Measurements from ENCODE around the gene ERFE.
A peak's percentile ranks its signal among the peaks of the same experiment; 100 is the strongest.

Gene ERFE

DNA sequence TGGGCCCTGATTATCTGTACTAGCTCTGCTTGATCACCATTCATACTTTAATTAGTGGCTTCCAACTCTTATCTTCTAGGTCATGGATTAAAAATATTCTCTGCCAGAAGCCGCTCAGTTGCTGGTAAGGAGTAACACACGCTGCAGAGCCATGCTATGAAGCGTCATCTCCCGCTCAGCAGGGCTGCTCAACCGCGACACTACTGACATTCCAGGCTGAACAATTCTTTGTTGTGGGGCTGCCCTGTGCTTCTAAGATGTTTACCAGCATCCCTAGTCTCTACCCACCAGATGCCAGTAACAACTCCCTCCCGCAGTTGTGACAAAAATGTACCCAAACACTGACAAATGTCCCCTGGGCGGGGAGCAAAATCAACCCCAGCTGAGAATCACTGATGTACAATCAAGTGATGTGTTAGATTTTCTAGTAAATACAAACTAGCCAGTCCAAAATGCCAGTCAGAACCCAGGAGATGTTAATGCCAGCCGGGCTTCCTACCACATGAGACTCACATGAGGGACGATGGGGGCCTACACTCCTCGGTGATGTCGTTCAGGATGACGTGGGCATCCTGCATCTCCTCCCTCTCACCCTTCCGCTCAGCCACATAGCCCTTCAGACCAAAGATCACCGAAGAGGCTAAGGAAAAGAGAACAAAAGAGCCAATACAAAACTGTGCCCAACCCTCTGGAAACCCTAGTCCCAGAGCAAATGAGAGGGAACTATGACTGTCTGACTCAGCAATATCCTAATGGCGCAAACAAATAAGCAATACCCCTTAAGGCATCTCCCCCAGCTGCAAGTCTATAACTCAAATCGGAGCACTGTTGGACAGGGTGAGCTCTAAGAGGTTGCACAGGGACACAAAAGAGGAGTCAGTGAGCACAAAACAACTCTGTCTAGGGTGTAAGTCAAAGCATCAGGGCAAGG is 29.1 kb downstream of the ERFE start:
- no peak for TF ChIP-seq EGR1 (IDR thresholded peaks at IDR 0.05)
- TF ChIP-seq FOXM1 (IDR thresholded peaks at IDR 0.05; ENCODE audit: borderline replicate concordance, low read depth): no peak
- TF ChIP-seq CREB1 (IDR thresholded peaks at IDR 0.05; ENCODE audit: low read depth): no peak

DNA sequence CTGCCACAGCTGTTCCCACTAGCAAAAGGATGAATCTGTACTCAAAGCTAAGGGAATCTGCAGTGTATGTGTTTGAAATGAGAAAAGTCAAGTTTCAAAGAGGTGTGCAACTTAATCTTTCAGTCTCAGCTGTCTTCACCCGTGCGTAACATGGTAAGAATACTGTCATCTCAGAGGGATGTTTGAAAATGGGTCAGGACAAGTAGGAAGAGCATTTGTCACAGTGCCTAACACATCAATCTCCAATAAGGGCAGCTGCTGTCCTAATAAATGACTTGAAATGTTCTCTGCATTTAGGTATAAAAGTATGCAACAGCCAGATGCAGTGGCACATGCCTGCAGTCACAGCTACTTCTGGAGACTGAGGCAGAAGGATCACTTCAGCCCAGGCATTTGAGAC is 31.7 kb downstream of the ERFE start:
- TF ChIP-seq NFIC (IDR thresholded peaks at IDR 0.05) (no peak), CEBPB (IDR thresholded peaks at IDR 0.05) (no peak), YY1 (IDR thresholded peaks at IDR 0.05; ENCODE audit: low read depth) (no peak), CREB1 (IDR thresholded peaks at IDR 0.05; ENCODE audit: low read depth) (no peak), TEAD4 (IDR thresholded peaks at IDR 0.05) (no peak), EP300 (IDR thresholded peaks at IDR 0.05; ENCODE audit: borderline replicate concordance) (no peak), TAF1 (IDR thresholded peaks at IDR 0.05; ENCODE audit: low read depth) (no peak), EGR1 (IDR thresholded peaks at IDR 0.05) (no peak), RAD21 (IDR thresholded peaks at IDR 0.05; ENCODE audit: low read depth) (no peak), FOXM1 (IDR thresholded peaks at IDR 0.05; ENCODE audit: borderline replicate concordance, low read depth) (no peak), ZBTB7A (IDR thresholded peaks at IDR 0.05; ENCODE audit: low read depth) (no peak), TCF12 (IDR thresholded peaks at IDR 0.05; ENCODE audit: low read depth) (no peak)
- TF ChIP-seq, protein P1, sequence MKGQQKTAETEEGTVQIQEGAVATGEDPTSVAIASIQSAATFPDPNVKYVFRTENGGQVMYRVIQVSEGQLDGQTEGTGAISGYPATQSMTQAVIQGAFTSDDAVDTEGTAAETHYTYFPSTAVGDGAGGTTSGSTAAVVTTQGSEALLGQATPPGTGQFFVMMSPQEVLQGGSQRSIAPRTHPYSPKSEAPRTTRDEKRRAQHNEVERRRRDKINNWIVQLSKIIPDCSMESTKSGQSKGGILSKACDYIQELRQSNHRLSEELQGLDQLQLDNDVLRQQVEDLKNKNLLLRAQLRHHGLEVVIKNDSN (IDR thresholded peaks at IDR 0.05): no peak
- TF ChIP-seq, protein P2, sequence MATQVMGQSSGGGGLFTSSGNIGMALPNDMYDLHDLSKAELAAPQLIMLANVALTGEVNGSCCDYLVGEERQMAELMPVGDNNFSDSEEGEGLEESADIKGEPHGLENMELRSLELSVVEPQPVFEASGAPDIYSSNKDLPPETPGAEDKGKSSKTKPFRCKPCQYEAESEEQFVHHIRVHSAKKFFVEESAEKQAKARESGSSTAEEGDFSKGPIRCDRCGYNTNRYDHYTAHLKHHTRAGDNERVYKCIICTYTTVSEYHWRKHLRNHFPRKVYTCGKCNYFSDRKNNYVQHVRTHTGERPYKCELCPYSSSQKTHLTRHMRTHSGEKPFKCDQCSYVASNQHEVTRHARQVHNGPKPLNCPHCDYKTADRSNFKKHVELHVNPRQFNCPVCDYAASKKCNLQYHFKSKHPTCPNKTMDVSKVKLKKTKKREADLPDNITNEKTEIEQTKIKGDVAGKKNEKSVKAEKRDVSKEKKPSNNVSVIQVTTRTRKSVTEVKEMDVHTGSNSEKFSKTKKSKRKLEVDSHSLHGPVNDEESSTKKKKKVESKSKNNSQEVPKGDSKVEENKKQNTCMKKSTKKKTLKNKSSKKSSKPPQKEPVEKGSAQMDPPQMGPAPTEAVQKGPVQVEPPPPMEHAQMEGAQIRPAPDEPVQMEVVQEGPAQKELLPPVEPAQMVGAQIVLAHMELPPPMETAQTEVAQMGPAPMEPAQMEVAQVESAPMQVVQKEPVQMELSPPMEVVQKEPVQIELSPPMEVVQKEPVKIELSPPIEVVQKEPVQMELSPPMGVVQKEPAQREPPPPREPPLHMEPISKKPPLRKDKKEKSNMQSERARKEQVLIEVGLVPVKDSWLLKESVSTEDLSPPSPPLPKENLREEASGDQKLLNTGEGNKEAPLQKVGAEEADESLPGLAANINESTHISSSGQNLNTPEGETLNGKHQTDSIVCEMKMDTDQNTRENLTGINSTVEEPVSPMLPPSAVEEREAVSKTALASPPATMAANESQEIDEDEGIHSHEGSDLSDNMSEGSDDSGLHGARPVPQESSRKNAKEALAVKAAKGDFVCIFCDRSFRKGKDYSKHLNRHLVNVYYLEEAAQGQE (IDR thresholded peaks at IDR 0.05; ENCODE audit: low read depth): no peak
- TF ChIP-seq, protein P3, sequence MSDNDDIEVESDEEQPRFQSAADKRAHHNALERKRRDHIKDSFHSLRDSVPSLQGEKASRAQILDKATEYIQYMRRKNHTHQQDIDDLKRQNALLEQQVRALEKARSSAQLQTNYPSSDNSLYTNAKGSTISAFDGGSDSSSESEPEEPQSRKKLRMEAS (IDR thresholded peaks at IDR 0.05): no peak

DNA sequence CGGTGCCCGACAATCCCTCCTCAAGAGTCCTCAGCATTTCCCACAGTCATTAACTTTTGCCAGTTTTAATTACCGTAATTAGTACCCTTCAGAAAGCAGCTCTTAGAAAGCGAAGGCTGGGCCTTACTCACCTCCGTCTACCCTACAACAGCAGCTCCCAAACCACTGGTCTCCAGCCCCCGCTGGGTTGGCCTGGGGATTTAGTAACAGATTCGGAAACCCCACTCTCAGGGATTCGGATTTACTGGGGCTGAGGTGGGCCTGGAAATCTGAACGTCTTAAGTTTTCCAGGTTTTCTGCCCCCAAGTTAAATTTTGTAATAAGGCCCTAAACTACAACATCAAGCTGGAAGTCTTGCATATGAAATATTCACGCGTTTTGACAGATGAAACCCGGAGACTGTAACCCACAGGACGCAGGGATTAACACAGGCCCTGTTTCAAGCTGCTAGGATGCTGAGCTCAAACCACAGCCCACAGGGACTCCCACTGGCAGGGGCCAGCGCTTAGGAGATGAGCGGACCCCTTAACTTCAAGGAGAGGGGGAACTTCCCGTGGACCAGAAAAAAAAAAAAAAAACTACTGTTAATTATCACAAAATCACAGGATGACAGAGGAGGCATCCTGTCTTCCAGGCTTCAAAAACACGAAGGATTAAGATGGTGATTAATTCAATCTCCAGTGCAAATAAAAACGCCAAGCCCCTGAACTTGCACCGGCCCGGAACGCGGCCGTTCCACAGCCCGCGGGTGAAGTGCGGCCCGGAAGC is 43.7 kb downstream of the ERFE start:
- TF ChIP-seq YY1 (IDR thresholded peaks at IDR 0.05; ENCODE audit: low read depth) (no peak), NFIC (IDR thresholded peaks at IDR 0.05) (no peak), EGR1 (IDR thresholded peaks at IDR 0.05) (no peak)

DNA sequence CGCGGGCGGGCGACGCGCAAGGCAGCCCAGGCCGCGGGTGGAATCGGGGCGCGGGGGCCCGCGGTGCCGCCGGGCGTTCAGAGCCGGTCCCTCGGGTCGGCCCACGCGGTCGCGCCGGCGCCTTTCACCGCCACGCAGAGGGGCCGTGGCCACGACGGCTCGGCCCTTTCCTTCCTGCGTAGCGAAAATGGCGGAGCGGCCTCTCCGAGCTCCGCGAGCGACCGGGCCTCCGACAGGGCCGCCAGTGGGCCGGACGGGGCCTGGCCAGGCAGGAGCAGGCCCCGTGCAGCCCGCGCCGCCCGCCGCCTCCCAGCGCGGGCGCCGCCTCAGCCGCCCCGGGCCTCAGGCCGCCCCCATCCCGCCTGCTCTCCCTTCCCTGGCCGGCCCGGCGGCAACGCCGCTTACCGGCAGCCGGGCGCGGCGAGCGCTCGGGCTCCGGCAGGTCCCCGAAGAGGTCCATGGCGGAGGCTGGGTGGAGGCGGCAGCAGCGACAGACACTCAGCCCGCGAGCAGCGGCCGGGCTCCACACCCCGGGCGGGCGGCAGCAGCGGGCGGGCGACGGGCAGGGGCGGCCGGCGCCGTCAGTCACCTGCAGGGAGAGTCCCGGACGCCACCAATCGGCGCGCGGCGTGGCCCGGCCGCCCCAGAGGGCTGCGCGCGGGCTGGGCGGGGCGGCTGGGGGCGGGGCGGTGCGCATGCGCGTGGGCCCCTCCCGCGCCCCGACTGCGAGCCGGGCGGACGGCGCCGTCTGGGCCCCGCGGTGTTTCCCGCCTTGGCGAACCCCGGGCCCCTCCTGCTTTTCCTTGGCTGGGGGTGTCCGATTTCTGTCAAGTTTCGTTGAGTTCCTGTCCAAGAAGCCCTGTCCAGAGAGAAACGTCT is 44.6 kb downstream of the ERFE start, which contains the start of gene ILKAP:
Gene ILKAP (minus strand): TSS at position 602 of the 879 bp plus-strand sequence. CDS start 142 bp downstream, at position 460.
- TF ChIP-seq FOXM1 (IDR thresholded peaks at IDR 0.05; ENCODE audit: borderline replicate concordance, low read depth) (no peak), NFIC (IDR thresholded peaks at IDR 0.05) (no peak), TAF1 (IDR thresholded peaks at IDR 0.05; ENCODE audit: low read depth) (peak; percentile 60), CEBPB (IDR thresholded peaks at IDR 0.05) (no peak), TCF12 (IDR thresholded peaks at IDR 0.05; ENCODE audit: low read depth) (0 out of 2 replicates have a peak, but pooled peaks have one; percentile 9), ZBTB7A (IDR thresholded peaks at IDR 0.05; ENCODE audit: low read depth) (no peak), YY1 (IDR thresholded peaks at IDR 0.05; ENCODE audit: low read depth) (peak; percentile 74), EP300 (IDR thresholded peaks at IDR 0.05; ENCODE audit: borderline replicate concordance) (0 out of 2 replicates have a peak, but pooled peaks have one; percentile 5), EGR1 (IDR thresholded peaks at IDR 0.05) (no peak), TEAD4 (IDR thresholded peaks at IDR 0.05) (no peak), CREB1 (IDR thresholded peaks at IDR 0.05; ENCODE audit: low read depth) (no peak), RAD21 (IDR thresholded peaks at IDR 0.05; ENCODE audit: low read depth) (no peak)
- TF ChIP-seq, protein P2 (IDR thresholded peaks at IDR 0.05; ENCODE audit: low read depth): peak; percentile 5; the same call in 1 of the 2 replicates
- TF ChIP-seq, protein P1 (IDR thresholded peaks at IDR 0.05): 0 out of 2 replicates have a peak, but pooled peaks have one; percentile 29
- TF ChIP-seq, protein P3 (IDR thresholded peaks at IDR 0.05): peak; percentile 81
